Left ventricle myocardium superior (tissue), 1 donor: ENCODE results near the gene LMAN2L. TPM values are rescaled to one million over a fixed set of nuclear protein-coding genes. Genes with fewer than 3 reads are reported as not detected.

ENCODE experiments used
- ATAC-seq: fragments of 200-7000 bp; cut with Tn5 transposase; one replicate; pipeline ENCODE4 v1.9.1; 2020; ENCODE audit warnings: mild to moderate bottlenecking, moderate library complexity
- DNase-seq: peaks from one replicate; pipeline ENCODE4 v3.0.0-alpha.2; 2020
- intact Hi-C: fragments of 100-400 bp; cut with micrococcal nuclease; formaldehyde crosslinking; loops from one replicate; pipeline ENCODE4 v1.11.0; 2022
- long read RNA-seq: library from polyadenylated mRNA; unstranded; transcript quantifications from one replicate; pipeline ENCODE4 v2.0.0, GENCODE V29; 2021
- total RNA-seq: library from RNA; stranded (reverse); fragmentation: NEBNext Ultra II Directional; extraction: Animal tissue kit (Norgen Biotek cat#: 25700); gene quantifications from one replicate; pipeline ENCODE4 v1.2.1, GENCODE V29; 2021
- donor health status: DM: no; HTN: yes; CAD: no; lungs with severe emphysema.

Gene LMAN2L
- total RNA-seq = 25.5 TPM
- long read RNA-seq, transcript LMAN2L-201 (8 exons, 2,397 nt) = major isoform, 100 of 111 reads
- long read RNA-seq, partial matches to known transcripts = 2 of 111 reads
- long read RNA-seq, other reads (novel, unspliced or antisense) = 4 of 111 reads

GRCh38 chr2:96739633-96740428, at the start of gene LMAN2L:
TSS of gene LMAN2L (minus strand) at chr2:96740064. CDS start at chr2:96740040, 24 bp downstream.
- intact Hi-C loops = no loop called here
- peak; percentile 99 for ATAC-seq
- peak; percentile 97 for DNase-seq

GRCh38 chr2:96789245-96789617, 49.4 kb upstream of the LMAN2L start:
- no peak for DNase-seq
- ATAC-seq = peak; percentile 29
- intact Hi-C loops = no loop called here

GRCh38 chr2:96788442-96789244, 48.8 kb upstream of the LMAN2L start:
- DNase-seq (peak; percentile 84), ATAC-seq (peak; percentile 88)
- intact Hi-C loops = no loop called here

GRCh38 chr2:96787411-96787810, 47.5 kb upstream of the LMAN2L start:
- ATAC-seq (no peak), DNase-seq (no peak)
- intact Hi-C loops = no loop called here

GRCh38 chr2:96783388-96783787, 43.5 kb upstream of the LMAN2L start:
- DNase-seq (no peak), ATAC-seq (no peak)
- intact Hi-C loops = no loop called here

- intact Hi-C loops = no loop called here
- DNase-seq = no peak
- no peak for ATAC-seq
Measured at GRCh38 chr2:96775160-96775559, 35.3 kb upstream of the LMAN2L start.

- no peak for ATAC-seq
- no peak for DNase-seq
- intact Hi-C loops = no loop called here
Measured at GRCh38 chr2:96773922-96774321, 34.1 kb upstream of the LMAN2L start.

GRCh38 chr2:96772903-96773671, 33.2 kb upstream of the LMAN2L start:
- ATAC-seq = no peak
- intact Hi-C loops = no loop called here
- peak; percentile 66 for DNase-seq

GRCh38 chr2:96771796-96772618, 32.1 kb upstream of the LMAN2L start:
- intact Hi-C loops = no loop called here
- no peak for ATAC-seq
- no peak for DNase-seq

GRCh38 chr2:96770442-96771202, 30.8 kb upstream of the LMAN2L start:
- intact Hi-C loops = no loop called here
- no peak for DNase-seq
- no peak for ATAC-seq

GRCh38 chr2:96769814-96770213, 29.9 kb upstream of the LMAN2L start:
- ATAC-seq (peak; percentile 98), DNase-seq (peak; percentile 88)
- intact Hi-C loops = no loop called here

- DNase-seq = no peak
- no peak for ATAC-seq
- intact Hi-C loops = no loop called here
Measured at GRCh38 chr2:96768083-96768561, 28.3 kb upstream of the LMAN2L start.

GRCh38 chr2:96767135-96767871, 27.4 kb upstream of the LMAN2L start:
- intact Hi-C loops = no loop called here
- DNase-seq (no peak), ATAC-seq (no peak)

- no peak for DNase-seq
- intact Hi-C loops = no loop called here
- no peak for ATAC-seq
Measured at GRCh38 chr2:96764253-96764637, 24.4 kb upstream of the LMAN2L start.

GRCh38 chr2:96763511-96764252, 23.8 kb upstream of the LMAN2L start:
- ATAC-seq (peak; percentile 10), DNase-seq (no peak)
- intact Hi-C loops = no loop called here

GRCh38 chr2:96762529-96763311, 22.9 kb upstream of the LMAN2L start:
- ATAC-seq (no peak), DNase-seq (no peak)
- intact Hi-C loops = no loop called here
